GM12878 (cell line): ENCODE data around the gene ARHGDIA. TPM values are rescaled to one million over a fixed set of nuclear protein-coding genes. Genes with fewer than 3 reads are reported as not detected.

Experiments used
- DPF2 ChIP-seq: fragments of 450-650 bp; IDR thresholded peaks from 2 replicates; pipeline ENCODE4 v1.6.1; 2017; ENCODE audit warnings: mild to moderate bottlenecking
- ELK1 ChIP-seq: IDR thresholded peaks from 2 replicates; pipeline ENCODE4 v1.6.1; 2012; ENCODE audit warnings: low read depth, low read length, improper control_type of control experiment
- EP300 ChIP-seq, 2 experiments: fragments of 150-350 bp in 1 of 2; IDR thresholded peaks; 2 replicates each; pipeline ENCODE4 v1.6.1; 2011 to 2012; ENCODE audit warnings: low read depth in 2 of 2, low read length in 2 of 2, borderline replicate concordance in 1 of 2, improper control_type of control experiment in 1 of 2, inconsistent platforms in 1 of 2; ENCODE audit not compliant: control insufficient read depth in 1 of 2
- ESRRA ChIP-seq: IDR thresholded peaks from 2 replicates; pipeline ENCODE4 v1.6.1; 2012; ENCODE audit warnings: mild to moderate bottlenecking, low read length, improper control_type of control experiment
- FOXM1 ChIP-seq: IDR thresholded peaks from 2 replicates; pipeline ENCODE4 v1.6.1; 2012; ENCODE audit warnings: low read depth, mild to moderate bottlenecking, inconsistent platforms, low read length, moderate library complexity
- HDAC6 ChIP-seq: fragments of 200-600 bp; sonication (generic); IDR thresholded peaks from one replicate; pipeline ENCODE4 v1.8.0; 2017; ENCODE audit warnings: antibody characterized with exemption; ENCODE audit not compliant: unreplicated experiment
- JUND ChIP-seq: IDR thresholded peaks from 2 replicates; pipeline ENCODE4 v1.6.1; 2012; ENCODE audit warnings: low read depth, mild to moderate bottlenecking, low read length, improper control_type of control experiment, moderate library complexity
- MEF2B ChIP-seq: fragments of 450-650 bp; IDR thresholded peaks from 2 replicates; pipeline ENCODE4 v1.6.1; 2018; ENCODE audit warnings: mild to moderate bottlenecking, moderate library complexity; ENCODE audit not compliant: partially characterized antibody, poor library complexity, severe bottlenecking
- NFXL1 ChIP-seq: fragments of 450-650 bp; IDR thresholded peaks from 2 replicates; pipeline ENCODE4 v1.6.1; 2017; ENCODE audit warnings: antibody characterized with exemption, mild to moderate bottlenecking, borderline replicate concordance
- POLR2AphosphoS2 ChIP-seq: IDR thresholded peaks from 2 replicates; pipeline ENCODE4 v1.6.1; 2011; ENCODE audit warnings: low read depth, mild to moderate bottlenecking, low read length, improper control_type of control experiment, moderate library complexity
- RB1 ChIP-seq: fragments of 450-650 bp; formaldehyde crosslinking; IDR thresholded peaks from 2 replicates; pipeline ENCODE4 v1.6.1; 2017; ENCODE audit warnings: mild to moderate bottlenecking, borderline replicate concordance
- STAT1 ChIP-seq: fragments of 450-650 bp; conservative IDR thresholded peaks from 2 replicates; pipeline ENCODE4 v1.6.1; 2014; ENCODE audit warnings: antibody characterized with exemption, mild to moderate bottlenecking
- TBL1XR1 ChIP-seq: IDR thresholded peaks from 2 replicates; pipeline ENCODE4 v1.6.1; 2012; ENCODE audit warnings: low read depth, low read length, improper control_type of control experiment
- ZNF274 ChIP-seq: IDR thresholded peaks from one replicate; pipeline ENCODE4 v1.8.0; 2011; ENCODE audit not compliant: insufficient read length, insufficient read depth
- polyA plus RNA-seq, 11 experiments: library from polyadenylated mRNA; depleted of rRNA in 4 of 11; unstranded in 6 of 11; stranded (reverse) in 5 of 11; fragments of >200 nt; fragmentation: Nextera tagmentation in 4 of 11; fragmentation: Illumina TruSeq in 1 of 11; extraction: Ambion mirVana in 4 of 11; extraction: Trizol in 1 of 11; gene quantifications; 1 replicate in 1 of 11; 2 replicates in 10 of 11; pipeline versions ENCODE4 v1.2.1 to v1.2.3, GENCODE V29; 2011 to 2016; ENCODE audit warnings: inconsistent platforms in 2 of 11, missing spikeins in 2 of 11, low read depth in 1 of 11
- total RNA-seq, 4 experiments: library from RNA; depleted of rRNA in 3 of 4; stranded (reverse); fragments of >200 nt in 3 of 4; fragmentation: Illumina TruSeq in 1 of 4; extraction: Trizol in 1 of 4; gene quantifications; 2 replicates each; pipeline versions ENCODE4 v1.2.1 to v1.2.3, GENCODE V29; 2013 to 2021
- TF ChIP-seq, protein P1 (sequence below): IDR thresholded peaks from 2 replicates; pipeline ENCODE4 v1.6.1; 2012; ENCODE audit warnings: mild to moderate bottlenecking, low read depth, low read length
- TF ChIP-seq, protein P2 (sequence below): fragments of 450-650 bp; IDR thresholded peaks from 2 replicates; pipeline ENCODE4 v1.6.1; 2018; ENCODE audit warnings: mild to moderate bottlenecking, low read depth, moderate library complexity; ENCODE audit not compliant: partially characterized antibody
- TF ChIP-seq, protein P3 (sequence below): fragments of 450-650 bp; IDR thresholded peaks from 2 replicates; pipeline ENCODE4 v1.6.1; 2017; ENCODE audit warnings: mild to moderate bottlenecking
- TF ChIP-seq, protein P4 (sequence below): fragments of 450-650 bp; IDR thresholded peaks from 2 replicates; pipeline ENCODE4 v1.6.1; 2014; ENCODE audit warnings: mild to moderate bottlenecking

Gene ARHGDIA
- total and polyA plus RNA-seq, 10 of the 15 experiments (the other 5 are each of a cell fraction or from before 2014, with no cell fraction given) = 17.9 to 552 (median 169) TPM

DNA sequence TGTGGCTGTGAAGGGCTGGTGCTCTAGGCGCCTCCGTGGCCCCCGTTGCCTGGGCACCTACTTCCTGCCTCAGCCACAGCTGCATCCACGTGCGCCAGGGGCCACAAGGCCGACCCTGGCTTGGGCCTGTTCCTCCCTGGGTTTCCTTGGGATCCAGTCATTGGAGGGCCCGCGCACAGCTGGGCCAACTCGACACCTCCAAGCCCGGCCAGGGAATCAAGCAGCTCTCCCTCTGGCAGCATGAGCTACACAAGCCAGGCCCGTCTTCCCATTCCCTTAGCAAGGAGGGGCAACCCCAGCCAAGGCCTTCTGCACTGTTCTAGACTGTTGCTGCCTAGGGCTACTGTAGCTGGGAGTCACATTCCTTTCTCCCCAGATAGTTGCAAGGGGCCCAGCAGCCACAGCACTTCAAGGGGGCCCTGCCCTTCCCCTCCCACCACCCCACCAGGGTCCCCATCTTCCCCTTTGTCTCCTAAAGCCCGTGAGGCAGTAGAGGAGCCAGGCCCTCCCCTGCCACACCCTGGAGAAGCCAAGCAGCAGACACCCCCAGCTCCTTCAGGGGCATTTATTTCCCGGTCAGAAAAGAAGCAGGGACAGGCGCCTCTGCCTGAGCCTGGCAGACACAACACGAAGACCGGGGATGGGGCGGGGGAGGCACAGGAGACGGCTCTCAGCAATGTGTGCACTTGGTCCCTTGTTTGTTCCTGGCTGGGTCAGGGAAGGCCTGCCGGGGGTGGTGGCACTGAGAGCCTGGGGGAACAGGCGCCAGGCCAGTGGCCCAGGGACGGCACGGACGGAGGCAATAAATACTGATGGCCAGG lies 3.8 kb downstream of the ARHGDIA start (continued):
- TF ChIP-seq, protein P1, sequence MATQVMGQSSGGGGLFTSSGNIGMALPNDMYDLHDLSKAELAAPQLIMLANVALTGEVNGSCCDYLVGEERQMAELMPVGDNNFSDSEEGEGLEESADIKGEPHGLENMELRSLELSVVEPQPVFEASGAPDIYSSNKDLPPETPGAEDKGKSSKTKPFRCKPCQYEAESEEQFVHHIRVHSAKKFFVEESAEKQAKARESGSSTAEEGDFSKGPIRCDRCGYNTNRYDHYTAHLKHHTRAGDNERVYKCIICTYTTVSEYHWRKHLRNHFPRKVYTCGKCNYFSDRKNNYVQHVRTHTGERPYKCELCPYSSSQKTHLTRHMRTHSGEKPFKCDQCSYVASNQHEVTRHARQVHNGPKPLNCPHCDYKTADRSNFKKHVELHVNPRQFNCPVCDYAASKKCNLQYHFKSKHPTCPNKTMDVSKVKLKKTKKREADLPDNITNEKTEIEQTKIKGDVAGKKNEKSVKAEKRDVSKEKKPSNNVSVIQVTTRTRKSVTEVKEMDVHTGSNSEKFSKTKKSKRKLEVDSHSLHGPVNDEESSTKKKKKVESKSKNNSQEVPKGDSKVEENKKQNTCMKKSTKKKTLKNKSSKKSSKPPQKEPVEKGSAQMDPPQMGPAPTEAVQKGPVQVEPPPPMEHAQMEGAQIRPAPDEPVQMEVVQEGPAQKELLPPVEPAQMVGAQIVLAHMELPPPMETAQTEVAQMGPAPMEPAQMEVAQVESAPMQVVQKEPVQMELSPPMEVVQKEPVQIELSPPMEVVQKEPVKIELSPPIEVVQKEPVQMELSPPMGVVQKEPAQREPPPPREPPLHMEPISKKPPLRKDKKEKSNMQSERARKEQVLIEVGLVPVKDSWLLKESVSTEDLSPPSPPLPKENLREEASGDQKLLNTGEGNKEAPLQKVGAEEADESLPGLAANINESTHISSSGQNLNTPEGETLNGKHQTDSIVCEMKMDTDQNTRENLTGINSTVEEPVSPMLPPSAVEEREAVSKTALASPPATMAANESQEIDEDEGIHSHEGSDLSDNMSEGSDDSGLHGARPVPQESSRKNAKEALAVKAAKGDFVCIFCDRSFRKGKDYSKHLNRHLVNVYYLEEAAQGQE = no peak
- TF ChIP-seq, protein P2, sequence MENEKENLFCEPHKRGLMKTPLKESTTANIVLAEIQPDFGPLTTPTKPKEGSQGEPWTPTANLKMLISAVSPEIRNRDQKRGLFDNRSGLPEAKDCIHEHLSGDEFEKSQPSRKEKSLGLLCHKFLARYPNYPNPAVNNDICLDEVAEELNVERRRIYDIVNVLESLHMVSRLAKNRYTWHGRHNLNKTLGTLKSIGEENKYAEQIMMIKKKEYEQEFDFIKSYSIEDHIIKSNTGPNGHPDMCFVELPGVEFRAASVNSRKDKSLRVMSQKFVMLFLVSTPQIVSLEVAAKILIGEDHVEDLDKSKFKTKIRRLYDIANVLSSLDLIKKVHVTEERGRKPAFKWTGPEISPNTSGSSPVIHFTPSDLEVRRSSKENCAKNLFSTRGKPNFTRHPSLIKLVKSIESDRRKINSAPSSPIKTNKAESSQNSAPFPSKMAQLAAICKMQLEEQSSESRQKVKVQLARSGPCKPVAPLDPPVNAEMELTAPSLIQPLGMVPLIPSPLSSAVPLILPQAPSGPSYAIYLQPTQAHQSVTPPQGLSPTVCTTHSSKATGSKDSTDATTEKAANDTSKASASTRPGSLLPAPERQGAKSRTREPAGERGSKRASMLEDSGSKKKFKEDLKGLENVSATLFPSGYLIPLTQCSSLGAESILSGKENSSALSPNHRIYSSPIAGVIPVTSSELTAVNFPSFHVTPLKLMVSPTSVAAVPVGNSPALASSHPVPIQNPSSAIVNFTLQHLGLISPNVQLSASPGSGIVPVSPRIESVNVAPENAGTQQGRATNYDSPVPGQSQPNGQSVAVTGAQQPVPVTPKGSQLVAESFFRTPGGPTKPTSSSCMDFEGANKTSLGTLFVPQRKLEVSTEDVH = no peak
- TF ChIP-seq NFXL1 (no peak), JUND (no peak), TBL1XR1 (no peak), STAT1 (no peak), ESRRA (no peak), RB1 (no peak), MEF2B (no peak), ELK1 (no peak), POLR2AphosphoS2 (peak; percentile 82; the same call in 1 of the 2 replicates), FOXM1 (0 out of 2 replicates have a peak, but pooled peaks have one; percentile 9), HDAC6 (no peak), DPF2 (no peak), ZNF274 (no peak), EP300 (IDR thresholded peaks at IDR 0.05; ENCODE audit: borderline replicate concordance in 1 of 2, control insufficient read depth in 1 of 2, low read depth in 2 of 2, low read length in 2 of 2) (no peak)
- TF ChIP-seq, protein P3, sequence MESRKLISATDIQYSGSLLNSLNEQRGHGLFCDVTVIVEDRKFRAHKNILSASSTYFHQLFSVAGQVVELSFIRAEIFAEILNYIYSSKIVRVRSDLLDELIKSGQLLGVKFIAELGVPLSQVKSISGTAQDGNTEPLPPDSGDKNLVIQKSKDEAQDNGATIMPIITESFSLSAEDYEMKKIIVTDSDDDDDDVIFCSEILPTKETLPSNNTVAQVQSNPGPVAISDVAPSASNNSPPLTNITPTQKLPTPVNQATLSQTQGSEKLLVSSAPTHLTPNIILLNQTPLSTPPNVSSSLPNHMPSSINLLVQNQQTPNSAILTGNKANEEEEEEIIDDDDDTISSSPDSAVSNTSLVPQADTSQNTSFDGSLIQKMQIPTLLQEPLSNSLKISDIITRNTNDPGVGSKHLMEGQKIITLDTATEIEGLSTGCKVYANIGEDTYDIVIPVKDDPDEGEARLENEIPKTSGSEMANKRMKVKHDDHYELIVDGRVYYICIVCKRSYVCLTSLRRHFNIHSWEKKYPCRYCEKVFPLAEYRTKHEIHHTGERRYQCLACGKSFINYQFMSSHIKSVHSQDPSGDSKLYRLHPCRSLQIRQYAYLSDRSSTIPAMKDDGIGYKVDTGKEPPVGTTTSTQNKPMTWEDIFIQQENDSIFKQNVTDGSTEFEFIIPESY = no peak
- TF ChIP-seq, protein P4, sequence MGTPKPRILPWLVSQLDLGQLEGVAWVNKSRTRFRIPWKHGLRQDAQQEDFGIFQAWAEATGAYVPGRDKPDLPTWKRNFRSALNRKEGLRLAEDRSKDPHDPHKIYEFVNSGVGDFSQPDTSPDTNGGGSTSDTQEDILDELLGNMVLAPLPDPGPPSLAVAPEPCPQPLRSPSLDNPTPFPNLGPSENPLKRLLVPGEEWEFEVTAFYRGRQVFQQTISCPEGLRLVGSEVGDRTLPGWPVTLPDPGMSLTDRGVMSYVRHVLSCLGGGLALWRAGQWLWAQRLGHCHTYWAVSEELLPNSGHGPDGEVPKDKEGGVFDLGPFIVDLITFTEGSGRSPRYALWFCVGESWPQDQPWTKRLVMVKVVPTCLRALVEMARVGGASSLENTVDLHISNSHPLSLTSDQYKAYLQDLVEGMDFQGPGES = no peak
